CD4-positive, alpha-beta T cell (primary cell): Measurements from ENCODE around the gene DSCAML1. TPM values are rescaled to one million over a fixed set of nuclear protein-coding genes. Genes with fewer than 3 reads are reported as not detected.

Experiments used
- ATAC-seq: fragments of 200-7000 bp; cut with Tn5 transposase; one replicate; pipeline ENCODE4 v1.10.0; 2022; ENCODE audit warnings: mild to moderate bottlenecking; ENCODE audit not compliant: poor library complexity
- CTCF ChIA-PET: fragments of 350-600 bp; sonication (Branson Sonifier 250); formaldehyde crosslinking; loops from one replicate; lab custom pipeline; 2021; ENCODE audit warnings: antibody characterized with exemption, inconsistent platforms; lab: Charles Lee
- POLR2A ChIA-PET: fragments of 350-600 bp; sonication (Branson Sonifier 250); formaldehyde crosslinking; loops from one replicate; lab custom pipeline; 2021; ENCODE audit warnings: antibody characterized with exemption, inconsistent platforms; lab: Charles Lee
- DNase-seq, 14 experiments: peaks; one replicate each; pipeline ENCODE4 v3.0.0-alpha.2; 2013 to 2020; ENCODE audit warnings: mixed read lengths in 2 of 14
- H3K27ac ChIP-seq, 2 donors: one replicate each; pipeline versions ENCODE4 v1.5.1 to v1.7.0; 2013; ENCODE audit warnings: low read length in 2 of 2, low read depth in 1 of 2, mild to moderate bottlenecking in 1 of 2
- H3K27me3 ChIP-seq, 2 experiments: 1 replicate in 1 of 2; 2 replicates in 1 of 2; pipeline versions ENCODE4 v1.6.1 to v1.7.0; 2013; ENCODE audit warnings: low read length in 2 of 2, control low read depth in 1 of 2, mild to moderate bottlenecking in 1 of 2, moderate library complexity in 1 of 2; ENCODE audit not compliant: insufficient read depth in 2 of 2, control insufficient read depth in 1 of 2
- H3K36me3 ChIP-seq: one replicate; pipeline ENCODE4 v1.6.1; 2013; ENCODE audit warnings: low read length, control low read depth; ENCODE audit not compliant: insufficient read depth
- H3K4me1 ChIP-seq: one replicate; pipeline ENCODE4 v1.6.1; 2013; ENCODE audit warnings: low read length, control low read depth; ENCODE audit not compliant: insufficient read depth
- H3K4me3 ChIP-seq: one replicate; pipeline ENCODE4 v1.5.1; 2013; ENCODE audit warnings: mild to moderate bottlenecking, low read length, moderate library complexity
- H3K9me3 ChIP-seq, 2 experiments: 1 replicate in 1 of 2; 2 replicates in 1 of 2; pipeline versions ENCODE4 v1.6.1 to v1.7.0; 2013; ENCODE audit warnings: low read length in 2 of 2, mild to moderate bottlenecking in 2 of 2, control low read depth in 1 of 2, moderate library complexity in 1 of 2; ENCODE audit not compliant: control insufficient read depth in 1 of 2, insufficient read depth in 1 of 2
- H3K27ac Mint-ChIP-seq: one replicate; pipeline ENCODE4 v1.8.0; 2020; ENCODE audit warnings: mixed read lengths
- H3K27me3 Mint-ChIP-seq: one replicate; pipeline ENCODE4 v1.8.0; 2021; ENCODE audit warnings: mixed read lengths
- H3K36me3 Mint-ChIP-seq: one replicate; pipeline ENCODE4 v1.8.0; 2021; ENCODE audit warnings: low read depth, mixed read lengths
- H3K4me1 Mint-ChIP-seq: one replicate; pipeline ENCODE4 v1.8.0; 2021; ENCODE audit warnings: low read depth, mixed read lengths
- H3K4me3 Mint-ChIP-seq: one replicate; pipeline ENCODE4 v1.8.0; 2020; ENCODE audit warnings: mild to moderate bottlenecking, mixed read lengths
- H3K9me3 Mint-ChIP-seq: one replicate; pipeline ENCODE4 v1.8.0; 2020; ENCODE audit warnings: mixed read lengths
- intact Hi-C, 2 experiments: fragments of 100-400 bp; cut with DNase I in 1 of 2; cut with micrococcal nuclease in 1 of 2; formaldehyde crosslinking; loops; one replicate each; pipeline versions ENCODE4 v1.15.1 to v1.9.0; 2023 to 2025; cut with DNase I, micrococcal nuclease
- total RNA-seq, 174 experiments: library from RNA in 2 of 174; stranded (reverse) in 2 of 174; gene quantifications; one replicate each; pipeline ENCODE4 v1.2.3 and lab custom pipeline; 2021 to 2026
- TF ChIP-seq, protein P1 (sequence below): fragments of 200-600 bp; IDR thresholded peaks from one replicate; pipeline ENCODE4 v1.8.0; 2022; ENCODE audit warnings: antibody characterized with exemption, mild to moderate bottlenecking

Gene DSCAML1
- total RNA-seq, 2 experiments from 2014 or later: 0.22 to 0.61 TPM

DNA sequence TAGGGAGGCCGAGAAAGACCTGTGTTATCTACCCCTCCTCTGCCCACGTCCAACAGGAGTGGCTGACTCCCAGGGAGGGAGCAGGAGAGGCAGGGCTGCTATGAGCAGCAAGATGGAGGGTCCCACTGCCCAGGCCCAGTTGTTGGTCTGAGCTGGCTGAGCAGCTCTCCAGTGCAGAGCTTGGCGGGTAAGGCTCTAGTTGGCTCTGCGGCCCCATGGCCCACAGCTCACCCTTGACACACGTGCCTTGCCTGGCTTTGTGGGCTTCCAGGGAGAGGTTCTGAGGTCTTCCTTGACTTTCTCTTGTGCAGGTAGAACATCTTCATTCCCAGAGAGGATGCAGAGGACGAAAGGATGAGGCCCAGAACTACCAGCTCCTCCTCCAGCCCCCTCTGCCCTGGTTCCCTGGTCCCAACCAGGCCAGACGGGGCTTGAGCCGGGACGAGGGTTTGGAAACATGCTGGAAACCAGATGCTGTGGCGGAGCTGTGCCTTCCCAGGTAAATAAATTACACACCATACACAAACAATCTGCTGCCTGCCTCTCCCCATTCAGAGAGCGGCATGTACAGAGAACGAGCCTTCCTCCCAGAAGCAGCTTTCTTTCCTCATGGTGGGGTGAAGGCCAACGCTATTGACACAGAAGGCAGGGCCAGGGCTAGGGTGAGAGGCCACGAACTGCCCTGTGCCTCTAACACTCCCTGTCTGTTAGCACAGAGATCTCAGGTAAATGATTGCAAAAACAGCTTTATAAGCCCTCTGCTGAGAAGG is 48.1 kb downstream of the DSCAML1 start:
- no peak for DNase-seq
- ChIA-PET CTCF (no interaction called here), POLR2A (no interaction called here)
- TF ChIP-seq, protein P1, sequence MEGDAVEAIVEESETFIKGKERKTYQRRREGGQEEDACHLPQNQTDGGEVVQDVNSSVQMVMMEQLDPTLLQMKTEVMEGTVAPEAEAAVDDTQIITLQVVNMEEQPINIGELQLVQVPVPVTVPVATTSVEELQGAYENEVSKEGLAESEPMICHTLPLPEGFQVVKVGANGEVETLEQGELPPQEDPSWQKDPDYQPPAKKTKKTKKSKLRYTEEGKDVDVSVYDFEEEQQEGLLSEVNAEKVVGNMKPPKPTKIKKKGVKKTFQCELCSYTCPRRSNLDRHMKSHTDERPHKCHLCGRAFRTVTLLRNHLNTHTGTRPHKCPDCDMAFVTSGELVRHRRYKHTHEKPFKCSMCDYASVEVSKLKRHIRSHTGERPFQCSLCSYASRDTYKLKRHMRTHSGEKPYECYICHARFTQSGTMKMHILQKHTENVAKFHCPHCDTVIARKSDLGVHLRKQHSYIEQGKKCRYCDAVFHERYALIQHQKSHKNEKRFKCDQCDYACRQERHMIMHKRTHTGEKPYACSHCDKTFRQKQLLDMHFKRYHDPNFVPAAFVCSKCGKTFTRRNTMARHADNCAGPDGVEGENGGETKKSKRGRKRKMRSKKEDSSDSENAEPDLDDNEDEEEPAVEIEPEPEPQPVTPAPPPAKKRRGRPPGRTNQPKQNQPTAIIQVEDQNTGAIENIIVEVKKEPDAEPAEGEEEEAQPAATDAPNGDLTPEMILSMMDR: no peak
- H3K4me3 Mint-ChIP-seq: no peak overlapping the region
- H3K4me1 Mint-ChIP-seq: no peaks in the 10 kb centered on the region
- H3K36me3 Mint-ChIP-seq: no peaks in the 10 kb centered on the region
- H3K9me3 ChIP-seq: peaks cover 0 to 3% of the 10 kb centered on the region in 2 experiments
- intact Hi-C loops: no loop called here
- ATAC-seq: no peak
- no peaks in the 10 kb centered on the region for H3K4me1 ChIP-seq
- H3K4me3 ChIP-seq: no peak overlapping the region
- no peaks in the 10 kb centered on the region for H3K9me3 Mint-ChIP-seq
- H3K27me3 ChIP-seq: peaks cover 0 to 2% of the 10 kb centered on the region in 2 experiments
- H3K27ac Mint-ChIP-seq: no peak overlapping the region
- H3K27me3 Mint-ChIP-seq: peaks cover under 1% of the 10 kb centered on the region
- H3K27ac ChIP-seq: no peak overlapping the region
- no peaks in the 10 kb centered on the region for H3K36me3 ChIP-seq

DNA sequence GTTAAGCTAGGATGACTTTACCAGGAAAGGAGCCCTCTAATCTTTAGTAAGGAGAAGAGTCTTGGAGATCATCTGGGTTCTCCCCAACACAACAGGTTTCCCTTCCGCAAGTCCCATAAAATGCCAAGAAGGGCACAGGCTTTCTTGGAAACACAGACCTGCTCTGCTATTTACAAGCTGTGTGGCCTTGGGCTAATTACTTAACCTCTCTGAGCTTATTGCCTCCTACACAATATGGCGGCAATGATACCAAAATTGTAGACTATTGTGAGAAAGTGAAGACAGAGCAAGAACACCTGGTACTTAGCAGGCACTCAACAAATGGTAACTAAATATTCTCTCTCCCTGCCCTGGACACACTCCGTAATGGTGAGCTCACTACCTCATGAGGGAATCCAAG is 49.1 kb downstream of the DSCAML1 start:
- Mint-ChIP-seq H3K4me3 (no peak overlapping the region), H3K27ac (no peak overlapping the region), H3K4me1 (no peaks in the 10 kb centered on the region), H3K36me3 (no peaks in the 10 kb centered on the region), H3K27me3 (peaks cover 12% of the 10 kb centered on the region), H3K9me3 (no peaks in the 10 kb centered on the region)
- H3K27ac ChIP-seq: no peak overlapping the region
- TF ChIP-seq, protein P1: no peak
- intact Hi-C loops: no loop called here
- H3K9me3 ChIP-seq: peaks cover 0 to 3% of the 10 kb centered on the region in 2 experiments
- no peak for ATAC-seq
- DNase-seq: no peak
- ChIA-PET POLR2A (no interaction called here), CTCF (no interaction called here)
- H3K4me3 ChIP-seq: no peak overlapping the region
- H3K4me1 ChIP-seq: no peaks in the 10 kb centered on the region
- peaks cover 0 to 2% of the 10 kb centered on the region in 2 experiments for H3K27me3 ChIP-seq
- no peaks in the 10 kb centered on the region for H3K36me3 ChIP-seq

DNA sequence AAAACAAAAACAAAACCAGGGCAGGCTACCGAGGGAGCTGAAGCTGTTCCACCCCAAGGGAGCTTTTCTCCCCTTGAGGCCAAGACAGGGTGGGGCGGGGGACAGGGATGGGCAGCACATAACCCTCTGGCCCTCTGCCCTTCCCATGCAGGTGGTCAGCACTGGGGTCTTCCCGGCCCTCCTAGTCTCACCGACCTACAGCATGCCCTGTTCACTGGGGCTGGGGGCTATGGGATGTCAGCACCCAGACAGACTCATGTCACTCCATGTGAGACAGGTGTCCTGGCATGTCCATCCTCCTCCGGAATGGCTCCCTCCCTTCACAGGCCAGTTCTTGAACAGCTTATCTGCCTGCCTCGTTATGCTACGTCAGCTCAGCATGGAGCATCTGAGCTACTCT is 51.7 kb downstream of the DSCAML1 start:
- Histone ChIP-seq H3K9me3 (peaks cover 0 to 3% of the 10 kb centered on the region in 2 experiments), H3K27ac (no peak overlapping the region), H3K27me3 (peaks cover 0 to 6% of the 10 kb centered on the region in 2 experiments), H3K4me3 (no peak overlapping the region), H3K36me3 (no peaks in the 10 kb centered on the region), H3K4me1 (no peaks in the 10 kb centered on the region)
- no peak for ATAC-seq
- TF ChIP-seq, protein P1: no peak
- CTCF ChIA-PET: no interaction called here
- Mint-ChIP-seq H3K36me3 (no peaks in the 10 kb centered on the region), H3K27ac (no peak overlapping the region), H3K27me3 (peaks cover 28% of the 10 kb centered on the region), H3K4me3 (no peak overlapping the region), H3K9me3 (no peaks in the 10 kb centered on the region), H3K4me1 (no peaks in the 10 kb centered on the region)
- POLR2A ChIA-PET: no interaction called here
- no peak for DNase-seq
- intact Hi-C loops: no loop called here
